Myometrial cell (primary cell): ENCODE measurements around the gene ZP2. TPM values are rescaled to one million over a fixed set of nuclear protein-coding genes. Genes with fewer than 3 reads are reported as not detected.

Experiments
- total RNA-seq: library from RNA; depleted of rRNA; stranded (reverse); fragments of >200 nt; gene quantifications from 2 replicates; pipeline ENCODE4 v1.2.3, GENCODE V29; 2015

The ZP2 gene
- total RNA-seq: not detected in 2 replicates

DNA sequence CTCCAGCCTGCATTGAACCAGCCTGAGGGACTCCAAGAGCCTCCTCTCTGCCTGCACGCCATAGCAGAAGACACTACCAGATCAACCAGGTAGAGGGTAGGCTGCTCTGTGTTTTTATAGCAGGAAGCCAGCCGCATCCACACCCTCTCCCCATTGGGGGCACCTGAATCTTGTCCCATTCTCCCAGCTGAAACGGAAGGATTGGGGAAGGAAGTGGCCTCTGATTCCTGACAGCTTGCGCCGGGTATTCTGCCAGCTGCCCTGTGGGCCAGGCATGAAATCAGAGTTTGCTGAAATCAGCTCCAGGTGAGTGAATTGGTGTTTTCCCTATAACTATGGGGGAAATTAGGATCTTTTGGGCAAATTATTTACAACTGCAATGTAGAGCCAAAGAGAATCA is at the start of gene ZP2:
Gene ZP2, minus strand, starts transcription at position 89 of the 400 bp plus-strand sequence. Its CDS starts 27 bp downstream, at position 62.

DNA sequence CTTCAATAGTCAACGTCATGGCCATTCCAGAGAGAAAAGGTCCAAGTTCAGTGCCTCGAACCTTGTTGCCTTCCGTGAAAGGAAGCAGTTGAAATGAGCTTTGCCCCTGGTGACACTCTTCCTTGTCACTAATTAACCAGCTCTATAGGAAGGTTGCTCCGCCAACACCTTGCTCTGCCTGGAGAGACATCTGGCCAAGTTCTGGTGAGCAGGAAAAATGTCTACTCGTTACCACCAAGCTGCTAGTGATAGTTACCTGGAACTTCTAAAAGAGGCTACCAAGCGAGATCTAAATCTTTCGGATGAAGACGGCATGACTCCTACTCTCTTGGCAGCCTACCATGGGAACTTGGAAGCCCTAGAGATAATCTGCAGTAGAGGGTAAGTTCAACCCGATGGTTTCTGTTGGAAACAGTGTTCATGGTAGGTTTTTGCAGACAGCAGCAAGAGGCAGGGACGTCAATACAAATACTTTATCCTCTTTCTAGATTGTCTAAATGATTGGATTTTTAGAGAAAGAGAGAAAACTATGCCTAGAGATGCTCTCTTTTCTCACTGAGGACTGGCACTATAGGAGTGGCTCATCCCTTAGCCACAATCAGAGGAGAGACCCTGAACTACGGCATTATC is 22.3 kb upstream of the ZP2 start, which contains the start of gene ANKS4B:
Gene ANKS4B, plus strand, starts transcription at position 179 of the 630 bp plus-strand sequence. Its CDS starts 39 bp downstream, at position 218.

DNA sequence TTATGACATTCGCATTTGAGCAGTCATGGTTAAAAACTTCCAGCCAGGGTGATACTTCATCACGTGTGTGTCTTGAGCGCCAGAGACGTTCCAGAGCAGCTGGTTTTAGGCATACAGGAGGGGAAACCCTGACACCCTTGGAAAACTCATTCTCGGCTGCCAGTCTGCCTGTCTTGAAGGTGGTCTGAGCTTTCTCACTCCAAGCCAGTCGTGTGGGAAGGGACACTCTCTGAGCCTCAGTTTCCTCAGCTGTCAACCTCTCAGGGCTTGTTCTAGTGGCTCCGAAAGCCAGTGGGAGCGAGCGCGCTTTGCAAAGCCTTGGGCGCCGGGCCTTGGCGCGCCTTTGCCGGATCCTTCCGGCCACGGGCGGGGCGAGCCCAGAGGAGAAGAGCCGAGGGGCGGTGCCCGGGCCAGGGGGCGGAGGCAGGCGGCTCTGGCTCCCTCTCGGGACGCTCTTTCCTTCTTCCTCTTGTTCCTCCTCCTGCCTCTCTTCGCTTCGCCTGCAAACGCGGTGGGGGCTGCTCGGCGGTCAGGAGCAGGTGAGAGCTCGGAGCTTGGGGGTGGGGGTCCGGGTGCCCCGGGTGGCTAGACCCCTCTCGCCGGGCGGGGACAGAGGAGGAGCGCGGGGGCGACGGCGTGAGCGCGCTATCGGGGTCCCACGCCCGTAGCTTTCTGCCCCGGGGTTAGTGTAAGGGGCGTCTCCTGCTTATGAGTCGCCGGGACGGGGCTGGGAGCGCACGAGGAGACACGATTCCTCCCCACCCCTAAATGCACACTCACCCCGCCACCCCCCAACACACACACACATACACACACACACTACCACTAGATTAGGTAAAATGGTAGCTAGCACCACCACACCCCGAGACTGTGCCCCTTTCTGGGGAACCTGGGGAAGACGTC is 52.9 kb downstream of the ZP2 start, which contains the start of gene LDAF1:
Gene LDAF1, plus strand, starts transcription at position 467 of the 903 bp plus-strand sequence. CDS start 2,509 bp downstream, outside the sequence.

DNA sequence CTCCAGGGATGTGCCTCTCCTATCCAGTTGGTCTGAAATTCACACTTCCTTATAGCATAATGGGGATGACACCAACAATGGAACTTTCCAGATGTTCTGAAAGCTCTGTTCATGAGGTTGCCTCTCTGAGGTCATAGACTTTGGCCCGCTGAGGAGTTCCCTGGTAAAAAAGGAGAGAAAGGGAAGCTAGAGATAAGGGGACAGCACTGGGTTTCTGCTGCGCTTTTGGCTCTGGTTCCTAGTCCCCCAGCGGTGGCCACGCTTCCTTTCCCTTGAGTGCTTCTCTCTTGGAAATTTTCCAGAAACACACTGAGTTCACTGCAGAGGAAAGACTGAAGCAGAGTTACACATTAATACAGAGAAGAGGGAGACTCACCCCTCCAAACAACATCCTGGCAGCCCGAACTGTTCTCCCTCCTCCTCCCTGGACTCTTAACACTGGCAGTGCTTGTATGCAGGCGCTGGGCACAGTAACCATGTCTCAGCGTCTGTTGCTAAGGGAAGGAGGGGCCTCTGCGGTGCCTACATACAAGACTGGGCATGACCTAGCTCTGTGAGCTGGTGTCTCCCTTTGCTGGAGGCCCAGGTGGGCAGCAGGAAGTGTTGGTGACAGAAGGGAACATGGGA is 60.9 kb downstream of the ZP2 start, which contains the start of gene DNAH3:
Gene DNAH3, minus strand, starts transcription at position 472 of the 627 bp plus-strand sequence. CDS start 527 bp downstream, outside the sequence.

Other genes with a start within 250 kb of the ZP2 start
- gene DNAH3, start 60.7 kb downstream of the ZP2 start, total RNA-seq: not detected in 2 replicates
- gene LDAF1, start 52.9 kb downstream of the ZP2 start, total RNA-seq: 42.7 and 54.4 TPM in 2 replicates
- gene ANKS4B, start 22.1 kb upstream of the ZP2 start, total RNA-seq: not detected in 2 replicates
- not detected in 2 replicates for gene CRYM, start 66.7 kb upstream of the ZP2 start, total RNA-seq